Activated CD8-positive, alpha-beta T cell treated with anti-CD3 and anti-CD28 coated beads for 36 hours (primary cell): ENCODE results near the gene IFT20. TPM values are rescaled to one million over a fixed set of nuclear protein-coding genes. Genes with fewer than 3 reads are reported as not detected.

Experiments
- ATAC-seq: fragments of 200-7000 bp; cut with Tn5 transposase; one replicate; pipeline ENCODE4 v1.10.0; 2021; ENCODE audit warnings: mild to moderate bottlenecking, moderate library complexity
- CTCF ChIA-PET: fragments of 350-600 bp; sonication (Branson Sonifier 250); formaldehyde crosslinking; loops from one replicate; lab custom pipeline; 2021; ENCODE audit warnings: antibody characterized with exemption; lab: Charles Lee
- POLR2A ChIA-PET: fragments of 350-600 bp; sonication (Branson Sonifier 250); formaldehyde crosslinking; loops from one replicate; lab custom pipeline; 2021; ENCODE audit warnings: antibody characterized with exemption; lab: Charles Lee
- DNase-seq: peaks from one replicate; pipeline ENCODE4 v3.0.0-alpha.2; 2020
- H3K27ac Mint-ChIP-seq: one replicate; pipeline ENCODE4 v1.8.0; 2021; ENCODE audit warnings: mild to moderate bottlenecking, mixed read lengths
- H3K27me3 Mint-ChIP-seq: one replicate; pipeline ENCODE4 v1.8.0; 2021; ENCODE audit warnings: mixed read lengths
- H3K36me3 Mint-ChIP-seq: one replicate; pipeline ENCODE4 v1.8.0; 2021; ENCODE audit warnings: low read depth, mixed read lengths
- H3K4me1 Mint-ChIP-seq: one replicate; pipeline ENCODE4 v1.8.0; 2021; ENCODE audit warnings: low read depth, mixed read lengths
- H3K4me3 Mint-ChIP-seq: one replicate; pipeline ENCODE4 v1.8.0; 2021; ENCODE audit warnings: mild to moderate bottlenecking, moderate library complexity, mixed read lengths
- H3K9me3 Mint-ChIP-seq: one replicate; pipeline ENCODE4 v1.8.0; 2021; ENCODE audit warnings: mixed read lengths
- intact Hi-C: fragments of 100-400 bp; cut with micrococcal nuclease; formaldehyde crosslinking; loops from one replicate; pipeline ENCODE4 v1.10.0; 2022
- microRNA-seq: library from miRNA; unstranded; fragments of <30 nt; microRNA quantifications from one replicate; pipeline ENCODE4 v1.2.0, GENCODE V29; 2022; ENCODE audit warnings: borderline microRNAs expressed, borderline replicate concordance
- total RNA-seq, 2 experiments: library from RNA; stranded (reverse); gene quantifications; one replicate each; pipeline ENCODE4 v1.2.3, GENCODE V29; 2021
- TF ChIP-seq, protein P1 (sequence below): fragments of 200-600 bp; IDR thresholded peaks from one replicate; pipeline ENCODE4 v1.8.0; 2022; ENCODE audit warnings: antibody characterized with exemption, mild to moderate bottlenecking

IFT20 gene
- total RNA-seq, 2 experiments from 2014 or later: 16.7 to 18.8 TPM

GRCh38 chr17:28285965-28286364 lies 49.3 kb downstream of the IFT20 start:
- ATAC-seq (no peak), DNase-seq (no peak)
- ChIA-PET CTCF (interaction anchor here (1.2 kb wide), 1 partner anchor 130 kb away, joined by 4 read pairs; no protein-coding TSS in a partner anchor), POLR2A (interaction anchor here (1.7 kb wide), 1 partner anchor 33 kb away, joined by 4 read pairs; the partner anchor contains the start of gene TMEM97)
- Mint-ChIP-seq H3K36me3 (no peaks in the 10 kb centered on the region), H3K9me3 (no peaks in the 10 kb centered on the region), H3K27ac (no peak overlapping the region), H3K4me3 (no peak overlapping the region), H3K27me3 (peaks cover 3% of the 10 kb centered on the region), H3K4me1 (no peaks in the 10 kb centered on the region)
- intact Hi-C loops: no loop called here
- TF ChIP-seq, protein P1, sequence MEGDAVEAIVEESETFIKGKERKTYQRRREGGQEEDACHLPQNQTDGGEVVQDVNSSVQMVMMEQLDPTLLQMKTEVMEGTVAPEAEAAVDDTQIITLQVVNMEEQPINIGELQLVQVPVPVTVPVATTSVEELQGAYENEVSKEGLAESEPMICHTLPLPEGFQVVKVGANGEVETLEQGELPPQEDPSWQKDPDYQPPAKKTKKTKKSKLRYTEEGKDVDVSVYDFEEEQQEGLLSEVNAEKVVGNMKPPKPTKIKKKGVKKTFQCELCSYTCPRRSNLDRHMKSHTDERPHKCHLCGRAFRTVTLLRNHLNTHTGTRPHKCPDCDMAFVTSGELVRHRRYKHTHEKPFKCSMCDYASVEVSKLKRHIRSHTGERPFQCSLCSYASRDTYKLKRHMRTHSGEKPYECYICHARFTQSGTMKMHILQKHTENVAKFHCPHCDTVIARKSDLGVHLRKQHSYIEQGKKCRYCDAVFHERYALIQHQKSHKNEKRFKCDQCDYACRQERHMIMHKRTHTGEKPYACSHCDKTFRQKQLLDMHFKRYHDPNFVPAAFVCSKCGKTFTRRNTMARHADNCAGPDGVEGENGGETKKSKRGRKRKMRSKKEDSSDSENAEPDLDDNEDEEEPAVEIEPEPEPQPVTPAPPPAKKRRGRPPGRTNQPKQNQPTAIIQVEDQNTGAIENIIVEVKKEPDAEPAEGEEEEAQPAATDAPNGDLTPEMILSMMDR: no peak

GRCh38 chr17:28282596-28282995 lies 52.7 kb downstream of the IFT20 start:
- no peaks in the 10 kb centered on the region for H3K9me3 Mint-ChIP-seq
- peaks cover 11% of the 10 kb centered on the region for H3K4me1 Mint-ChIP-seq
- DNase-seq: no peak
- no peaks in the 10 kb centered on the region for H3K36me3 Mint-ChIP-seq
- intact Hi-C loops: no loop called here
- peaks cover 18% of the 10 kb centered on the region for H3K27me3 Mint-ChIP-seq
- no peak overlapping the region for H3K4me3 Mint-ChIP-seq
- TF ChIP-seq, protein P1: no peak
- no peak for ATAC-seq
- CTCF ChIA-PET: no interaction called here
- POLR2A ChIA-PET: no interaction called here
- no peak overlapping the region for H3K27ac Mint-ChIP-seq

DNA sequence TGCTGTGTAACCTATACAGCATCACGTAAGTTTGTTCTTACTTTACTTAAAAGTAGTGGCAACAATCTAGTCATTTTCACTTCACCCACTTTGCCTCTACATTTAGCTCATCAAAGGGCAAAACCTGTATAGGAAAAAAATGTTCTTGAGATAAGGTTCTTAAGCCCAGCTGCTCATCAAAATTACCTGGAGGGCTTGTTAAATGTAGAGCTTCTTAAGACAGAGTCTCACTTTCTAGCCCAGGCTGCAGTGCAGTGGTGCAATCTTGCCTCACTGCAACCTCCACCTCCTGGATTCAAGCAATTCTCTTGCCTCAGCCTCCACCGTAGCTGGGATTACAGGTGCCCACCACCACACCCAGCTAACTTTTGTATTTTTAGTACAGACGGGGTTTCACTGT lies 54.4 kb downstream of the IFT20 start:
- H3K4me1 Mint-ChIP-seq: peaks cover 13% of the 10 kb centered on the region
- no peaks in the 10 kb centered on the region for H3K9me3 Mint-ChIP-seq
- H3K4me3 Mint-ChIP-seq: no peak overlapping the region
- H3K27ac Mint-ChIP-seq: no peak overlapping the region
- ATAC-seq (no peak), DNase-seq (no peak)
- TF ChIP-seq, protein P1: no peak
- H3K36me3 Mint-ChIP-seq: no peaks in the 10 kb centered on the region
- intact Hi-C loops: no loop called here
- ChIA-PET POLR2A (no interaction called here), CTCF (interaction anchor here (0.8 to 1.3 kb wide), 2 partner anchors 10 to 49 kb away, joined by 3 to 4 read pairs; no protein-coding TSS in a partner anchor)
- H3K27me3 Mint-ChIP-seq: peaks cover 30% of the 10 kb centered on the region

DNA sequence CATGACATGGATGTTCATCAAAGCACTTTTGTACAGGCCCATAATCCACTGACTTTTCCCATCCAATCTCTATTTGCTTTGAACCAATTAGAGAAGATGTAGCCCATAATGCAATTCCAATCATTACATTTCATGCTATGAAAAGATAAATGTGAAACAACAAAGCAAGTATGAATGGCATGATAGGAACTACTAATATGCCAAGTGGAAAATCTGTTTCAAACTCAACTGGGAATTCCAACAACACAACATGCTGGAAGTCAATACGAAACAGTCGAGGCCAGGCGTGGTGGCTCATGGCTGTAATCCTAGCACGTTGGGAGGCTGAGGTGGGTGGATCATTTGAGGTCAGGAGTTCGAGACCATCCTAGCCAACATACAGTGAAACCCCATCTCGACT lies 55.9 kb downstream of the IFT20 start:
- DNase-seq (no peak), ATAC-seq (no peak)
- H3K27me3 Mint-ChIP-seq: peaks cover 40% of the 10 kb centered on the region
- no peaks in the 10 kb centered on the region for H3K36me3 Mint-ChIP-seq
- POLR2A ChIA-PET: no interaction called here
- CTCF ChIA-PET: no interaction called here
- H3K4me1 Mint-ChIP-seq: peaks cover 16% of the 10 kb centered on the region
- no peaks in the 10 kb centered on the region for H3K9me3 Mint-ChIP-seq
- no peak overlapping the region for H3K27ac Mint-ChIP-seq
- no peak overlapping the region for H3K4me3 Mint-ChIP-seq
- intact Hi-C loops: no loop called here
- TF ChIP-seq, protein P1: no peak

Small RNAs within 50 kb of the gene (microRNA-seq; reads per million reads assigned to microRNA genes)
- 2.4 reads per million for gene MIR4723

Other genes with a start within 250 kb of the IFT20 start
- 10 to 100 TPM; 36.1 to 36.2 TPM for gene TMEM97, start 16.3 kb downstream of the IFT20 start, total RNA-seq
- gene TNFAIP1, start 289 bp upstream of the IFT20 start, total RNA-seq: 10 to 100 TPM; 19.5 to 20.9 TPM
- gene POLDIP2, start 22.1 kb upstream of the IFT20 start, total RNA-seq: 10 to 100 TPM; 87.6 to 88.7 TPM
- not detected for gene SEBOX, start 29.7 kb upstream of the IFT20 start, total RNA-seq
- under 1 TPM in 1 of 2 experiments, not detected in 1; 0.11 TPM for gene VTN, start 34.8 kb upstream of the IFT20 start, total RNA-seq
- 10 to 100 TPM; 16.7 to 19.8 TPM for gene SARM1, start 36.2 kb upstream of the IFT20 start, total RNA-seq
- 1 to 10 TPM; 2.1 to 3.1 TPM for gene SLC46A1, start 70.7 kb upstream of the IFT20 start, total RNA-seq
- not detected for gene SLC13A2, start 138.2 kb upstream of the IFT20 start, total RNA-seq
- gene FOXN1, start 170.9 kb upstream of the IFT20 start, total RNA-seq: not detected
- 10 to 100 TPM; 43.6 to 44.8 TPM for gene UNC119, start 217.2 kb upstream of the IFT20 start, total RNA-seq
- 10 to 100 TPM; 33.8 to 36.9 TPM for gene PIGS, start 236.1 kb upstream of the IFT20 start, total RNA-seq
- 100 to 1,000 TPM; 142 to 146 TPM for gene ALDOC, start 241.4 kb upstream of the IFT20 start, total RNA-seq